NCI-H82 treated with DMSO at 0.1 percent for 48 hours (cell line): ENCODE results near the gene SPRR5.
A peak's percentile ranks its signal among the peaks of the same experiment; 100 is the strongest.

Experiments used
- DNase-seq: peaks from one replicate; lab custom pipeline; 2025; ENCODE audit not compliant: unreplicated experiment; lab: John Stamatoyannopoulos, UW

Gene SPRR5

GRCh38 chr1:152981146-152981871, 34.3 kb downstream of the SPRR5 start:
- DNase-seq = no peak

- no peak for DNase-seq
Measured at GRCh38 chr1:152982076-152982475, 35.1 kb downstream of the SPRR5 start.

GRCh38 chr1:152983234-152983633, 36.2 kb downstream of the SPRR5 start:
- DNase-seq = no peak

GRCh38 chr1:152983743-152984142, 36.7 kb downstream of the SPRR5 start, which contains the start of gene SPRR1A:
Gene SPRR1A (plus strand): TSS chr1:152984081. CDS start chr1:152985231, 1,150 bp downstream.
- DNase-seq = no peak

GRCh38 chr1:152986578-152986977, 39.6 kb downstream of the SPRR5 start:
- DNase-seq = no peak

GRCh38 chr1:152993186-152993585, 46.2 kb downstream of the SPRR5 start:
- DNase-seq = no peak

- no peak for DNase-seq
Measured at GRCh38 chr1:152995842-152996241, 48.8 kb downstream of the SPRR5 start.

- DNase-seq = peak; percentile 19
Measured at GRCh38 chr1:152996633-152997400, 49.8 kb downstream of the SPRR5 start.

- DNase-seq = no peak
Measured at GRCh38 chr1:152997901-152998300, 50.9 kb downstream of the SPRR5 start.

- DNase-seq = no peak
Measured at GRCh38 chr1:152998476-152998875, 51.5 kb downstream of the SPRR5 start.
